Aorta (tissue), 5 donors: ENCODE measurements around the gene TXNRD3. TPM values are rescaled to one million over a fixed set of nuclear protein-coding genes. Genes with fewer than 3 reads are reported as not detected.

Experiments used
- ATAC-seq: fragments of 200-7000 bp; cut with Tn5 transposase; one replicate; pipeline ENCODE4 v1.9.1; 2022; ENCODE audit warnings: moderate library complexity; ENCODE audit not compliant: low FRiP score
- DNase-seq, 2 donors: peaks; one replicate each; pipeline ENCODE4 v3.0.0-alpha.2; 2020
- H3K27ac ChIP-seq, 2 donors: one replicate each; pipeline ENCODE4 v1.5.1; 2013; ENCODE audit warnings: low read length in 2 of 2, mild to moderate bottlenecking in 2 of 2, moderate library complexity in 2 of 2, control low read depth in 1 of 2, inconsistent platforms in 1 of 2, low read depth in 1 of 2
- H3K27me3 ChIP-seq, 2 donors: one replicate each; pipeline ENCODE4 v1.6.1; 2013; ENCODE audit warnings: control low read depth in 1 of 2, low read length in 1 of 2, mild to moderate bottlenecking in 1 of 2, moderate library complexity in 1 of 2; ENCODE audit not compliant: insufficient read depth in 2 of 2, control insufficient read depth in 1 of 2
- H3K36me3 ChIP-seq, 2 donors: one replicate each; pipeline ENCODE4 v1.6.1; 2013; ENCODE audit warnings: control low read depth in 1 of 2, low read length in 1 of 2, mild to moderate bottlenecking in 1 of 2; ENCODE audit not compliant: insufficient read depth in 2 of 2, control insufficient read depth in 1 of 2
- H3K4me1 ChIP-seq, 2 donors: one replicate each; pipeline ENCODE4 v1.6.1; 2013; ENCODE audit warnings: low read length in 2 of 2, control low read depth in 1 of 2, mild to moderate bottlenecking in 1 of 2, moderate library complexity in 1 of 2; ENCODE audit not compliant: insufficient read depth in 2 of 2, control insufficient read depth in 1 of 2
- H3K4me3 ChIP-seq, 2 donors: one replicate each; pipeline ENCODE4 v1.5.1; 2013; ENCODE audit warnings: low read length in 2 of 2, control low read depth in 1 of 2, mild to moderate bottlenecking in 1 of 2
- H3K9me3 ChIP-seq: one replicate; pipeline ENCODE4 v1.6.1; 2013; ENCODE audit warnings: mild to moderate bottlenecking, low read length; ENCODE audit not compliant: control insufficient read depth
- WGBS, 2 donors: extraction: QIAGEN DNeasy Blood & Tissue Kit; methylation state at CpG; one replicate each; pipeline ENCODE4 v1.1.7; 2013; 5-methylcytosine and 5-hydroxymethylcytosine counted together
- intact Hi-C, 2 donors: fragments of 100-400 bp; cut with DNase I; formaldehyde crosslinking; loops; one replicate each; pipeline versions ENCODE4 v1.14.2 to v1.15.0; 2022
- polyA plus RNA-seq, 2 donors: library from polyadenylated mRNA; stranded (reverse); fragments of 200-250 nt; gene quantifications; one replicate each; pipeline ENCODE4 v1.2.3, GENCODE V29; 2013
- total RNA-seq, 2 donors: library from RNA; stranded (reverse); fragmentation: NEBNext Ultra II Directional; extraction: Animal tissue kit (Norgen Biotek cat#: 25700); gene quantifications; one replicate each; pipeline ENCODE4 v1.2.1, GENCODE V29; 2021
- donor health status: healthy with polysubstance abuse.
- donor health status: Bipolar disorder and iron deficiency.
- donor health status: DM: no; HTN: no; CAD: no.
- donor health status: DM: no; HTN: no; CAD: no.
- donor health status: DM: yes; HTN: yes; CAD: no.

TXNRD3 gene
- total and polyA plus RNA-seq, 4 donors: 3.6 to 13.7 (median 5.7) TPM

DNA sequence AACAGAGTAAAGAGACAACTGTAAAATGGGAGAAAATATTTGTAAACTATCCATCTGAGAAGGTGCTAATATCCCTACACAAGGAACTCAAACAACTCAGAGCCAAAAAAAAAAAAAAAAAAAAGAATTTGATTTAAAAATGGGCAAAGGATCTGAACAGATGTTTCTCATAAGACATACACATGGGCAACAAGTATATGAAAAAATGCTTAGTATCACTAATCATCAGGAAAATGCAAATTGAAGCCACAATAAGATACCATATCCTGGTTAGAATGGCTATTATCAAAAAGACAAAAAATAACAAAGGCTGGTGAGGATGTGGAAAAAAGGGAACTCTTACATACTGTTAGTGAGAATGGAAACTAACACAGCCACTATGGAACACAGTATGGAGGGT lies 36.2 kb downstream of the TXNRD3 start:
- Histone ChIP-seq H3K4me3 (no peak overlapping the region), H3K27ac (no peak overlapping the region), H3K27me3 (no peaks in the 10 kb centered on the region), H3K4me1 (no peaks in the 10 kb centered on the region), H3K9me3 (no peaks in the 10 kb centered on the region), H3K36me3 (peaks cover 0 to 2% of the 10 kb centered on the region in 2 donors)
- no peak for ATAC-seq
- no peak for DNase-seq
- intact Hi-C loops: no loop called here

- Histone ChIP-seq H3K4me1 (no peaks in the 10 kb centered on the region), H3K27me3 (no peaks in the 10 kb centered on the region), H3K4me3 (no peak overlapping the region), H3K9me3 (no peaks in the 10 kb centered on the region), H3K36me3 (peaks cover 0 to 5% of the 10 kb centered on the region in 2 donors), H3K27ac (no peak overlapping the region)
- ATAC-seq (no peak), DNase-seq (no peak)
- intact Hi-C loops: no loop called here
- WGBS, 2 donors: 88 to 94% methylated on average over 1 of the region's 1 CpG
Observed at GRCh38 chr3:126618021-126618420, 36.9 kb downstream of the TXNRD3 start.

- Histone ChIP-seq H3K27me3 (no peaks in the 10 kb centered on the region), H3K9me3 (no peaks in the 10 kb centered on the region), H3K27ac (no peak overlapping the region), H3K4me1 (no peaks in the 10 kb centered on the region), H3K4me3 (no peak overlapping the region), H3K36me3 (peaks cover 0 to 5% of the 10 kb centered on the region in 2 donors)
- intact Hi-C loops: no loop called here
- ATAC-seq: no peak
- no peak for DNase-seq
Observed at GRCh38 chr3:126617571-126617970, 37.4 kb downstream of the TXNRD3 start.

DNA sequence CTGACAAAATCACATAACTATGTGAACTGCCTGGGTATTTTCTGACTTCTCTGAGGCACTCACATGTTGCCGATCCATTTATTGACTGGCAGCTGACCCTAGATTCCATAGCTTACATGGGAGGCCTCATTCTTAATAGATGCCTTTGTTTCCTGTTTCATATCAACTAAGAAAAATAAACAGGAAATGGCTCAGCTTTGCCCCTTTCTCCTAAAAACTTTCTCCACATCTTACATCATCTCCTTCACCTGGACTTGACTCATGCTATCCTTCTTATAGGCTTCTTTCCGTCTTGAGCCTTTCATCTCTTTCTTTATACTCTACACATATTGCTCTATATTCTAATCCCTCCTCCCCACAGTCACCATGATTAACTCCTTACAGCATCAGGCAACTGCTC lies 38.0 kb downstream of the TXNRD3 start:
- H3K27ac ChIP-seq: no peak overlapping the region
- peaks cover 0 to 6% of the 10 kb centered on the region in 2 donors for H3K36me3 ChIP-seq
- no peaks in the 10 kb centered on the region for H3K27me3 ChIP-seq
- ATAC-seq: no peak
- no peaks in the 10 kb centered on the region for H3K9me3 ChIP-seq
- no peak overlapping the region for H3K4me3 ChIP-seq
- H3K4me1 ChIP-seq: no peaks in the 10 kb centered on the region
- no peak for DNase-seq
- WGBS, 2 donors: 77 to 82% methylated on average over 2 of the region's 2 CpGs
- intact Hi-C loops: no loop called here

GRCh38 chr3:126613479-126614188 lies 41.3 kb downstream of the TXNRD3 start:
- DNase-seq (no peak), ATAC-seq (no peak)
- Histone ChIP-seq H3K4me3 (no peak overlapping the region), H3K27ac (no peak overlapping the region), H3K9me3 (no peaks in the 10 kb centered on the region), H3K27me3 (no peaks in the 10 kb centered on the region), H3K4me1 (no peaks in the 10 kb centered on the region), H3K36me3 (peaks cover 5 to 6% of the 10 kb centered on the region in 2 donors)
- intact Hi-C loops: no loop called here
- 73 to 79% methylated on average over 2 of the region's 2 CpGs for WGBS, 2 donors

GRCh38 chr3:126612479-126613205 lies 42.3 kb downstream of the TXNRD3 start:
- Histone ChIP-seq H3K27ac (no peak overlapping the region), H3K36me3 (peaks cover 5 to 6% of the 10 kb centered on the region in 2 donors), H3K27me3 (no peaks in the 10 kb centered on the region), H3K4me3 (no peak overlapping the region), H3K4me1 (no peaks in the 10 kb centered on the region), H3K9me3 (no peaks in the 10 kb centered on the region)
- intact Hi-C loops: no loop called here
- DNase-seq: no peak
- 90 to 93% methylated on average over 4 of the region's 4 CpGs for WGBS, 2 donors
- no peak for ATAC-seq

- H3K4me3 ChIP-seq: no peak overlapping the region
- H3K36me3 ChIP-seq: peaks cover 11% of the 10 kb centered on the region in 2 donors
- WGBS, 2 donors: 97 to 98% methylated on average over 2 of the region's 2 CpGs
- no peak overlapping the region for H3K27ac ChIP-seq
- H3K4me1 ChIP-seq: no peaks in the 10 kb centered on the region
- H3K27me3 ChIP-seq: no peaks in the 10 kb centered on the region
- DNase-seq: no peak
- no peak for ATAC-seq
- H3K9me3 ChIP-seq: peaks cover under 1% of the 10 kb centered on the region
- intact Hi-C loops: no loop called here
Observed at GRCh38 chr3:126609909-126610308, 45.0 kb downstream of the TXNRD3 start.

DNA sequence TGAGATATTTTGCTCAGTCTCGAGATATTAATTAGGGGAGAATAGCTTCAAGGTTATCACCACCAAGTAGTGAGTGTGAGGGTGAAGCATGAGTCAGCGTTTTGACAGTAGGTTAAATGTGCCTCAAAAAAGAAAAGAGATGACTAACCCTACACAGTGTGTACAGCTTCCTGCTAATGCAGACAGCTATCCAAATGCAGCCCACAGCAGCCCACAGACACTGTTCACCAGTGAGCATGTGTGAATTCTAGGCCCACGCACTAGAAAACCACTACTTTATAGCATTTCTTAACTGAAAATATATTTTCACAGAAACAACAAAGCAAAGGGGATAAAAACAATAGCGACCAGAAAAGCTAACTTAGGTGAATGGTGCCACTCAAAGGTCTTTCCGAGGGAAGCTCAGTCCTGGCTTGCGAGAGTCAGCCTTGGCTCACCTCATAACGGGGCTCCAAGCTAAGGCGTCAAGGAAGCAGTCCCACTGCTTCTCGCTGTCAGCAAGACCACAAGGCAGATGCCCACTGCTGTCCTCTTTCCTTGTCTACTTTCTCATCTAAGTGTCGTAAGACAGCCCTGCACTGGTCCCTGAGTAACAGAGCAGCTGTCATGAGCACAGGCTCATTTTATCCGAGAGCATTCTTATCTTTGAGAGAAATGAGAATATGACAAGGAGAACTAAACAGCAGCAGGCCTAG lies 47.6 kb downstream of the TXNRD3 start:
- DNase-seq (no peak), ATAC-seq (no peak)
- Histone ChIP-seq H3K4me3 (no peak overlapping the region), H3K4me1 (no peaks in the 10 kb centered on the region), H3K9me3 (peaks cover 5% of the 10 kb centered on the region), H3K27ac (no peak overlapping the region), H3K27me3 (no peaks in the 10 kb centered on the region), H3K36me3 (peaks cover 8 to 11% of the 10 kb centered on the region in 2 donors)
- intact Hi-C loops: no loop called here
- WGBS, 2 donors: 92% methylated on average over 11 of the region's 11 CpGs
